MCF 10A (cell line): ENCODE measurements around the gene RANGRF. TPM values are rescaled to one million over a fixed set of nuclear protein-coding genes. Genes with fewer than 3 reads are reported as not detected.

Source experiments
- BruUV-seq: library from RNA; stranded (reverse); fragments of 400-500 nt; replicated peaks from 2 replicates; lab custom pipeline; 2021; lab: Mats Ljungman, UMichigan
- CTCF ChIA-PET: fragments of 300-600 bp; sonication (Branson Sonifier 250); formaldehyde crosslinking; extraction: SDS; loops from one replicate; lab custom pipeline; 2021; ENCODE audit warnings: antibody characterized with exemption, inconsistent platforms; lab: Yijun Ruan, JAX
- POLR2A ChIA-PET: fragments of 300-600, 350-650 bp; sonication (Branson Sonifier 250); formaldehyde crosslinking; extraction: SDS; loops from one replicate; lab custom pipeline; 2020; ENCODE audit warnings: antibody characterized with exemption, inconsistent platforms; lab: Yijun Ruan, JAX
- DNase-seq: peaks from one replicate; pipeline ENCODE4 v3.0.0-alpha.2; 2018; ENCODE audit not compliant: unreplicated experiment
- H3K27ac Mint-ChIP-seq: one replicate; pipeline ENCODE4 v1.8.0; 2022; ENCODE audit warnings: mild to moderate bottlenecking, low read depth, mixed read lengths; ENCODE audit not compliant: unreplicated experiment
- H3K27me3 Mint-ChIP-seq: one replicate; pipeline ENCODE4 v1.8.0; 2022; ENCODE audit warnings: mixed read lengths; ENCODE audit not compliant: insufficient read depth, unreplicated experiment
- H3K36me3 Mint-ChIP-seq: one replicate; pipeline ENCODE4 v1.8.0; 2022; ENCODE audit warnings: mild to moderate bottlenecking, moderate library complexity, mixed read lengths; ENCODE audit not compliant: insufficient read depth, unreplicated experiment
- H3K4me1 Mint-ChIP-seq: one replicate; pipeline ENCODE4 v1.8.0; 2022; ENCODE audit warnings: mixed read lengths; ENCODE audit not compliant: insufficient read depth, unreplicated experiment
- H3K4me3 Mint-ChIP-seq: one replicate; pipeline ENCODE4 v1.8.0; 2022; ENCODE audit warnings: mild to moderate bottlenecking, moderate library complexity, mixed read lengths; ENCODE audit not compliant: unreplicated experiment
- H3K9me3 Mint-ChIP-seq: one replicate; pipeline ENCODE4 v1.8.0; 2022; ENCODE audit warnings: mixed read lengths; ENCODE audit not compliant: unreplicated experiment
- intact Hi-C: fragments of 100-400 bp; cut with micrococcal nuclease; formaldehyde crosslinking; loops from 2 replicates; pipeline ENCODE4 v1.14.1; 2022
- total RNA-seq: library from RNA; stranded (reverse); gene quantifications from 2 replicates; pipeline ENCODE4 v1.2.3, GENCODE V29; 2022
- TF ChIP-seq, protein P1 (sequence below): fragments of 200-600 bp; IDR thresholded peaks from one replicate; pipeline ENCODE4 v1.8.0; 2022; ENCODE audit warnings: antibody characterized with exemption, mild to moderate bottlenecking; ENCODE audit not compliant: unreplicated experiment

Gene RANGRF
- total RNA-seq, 1 experiment from 2014 or later, result 38.6 TPM

DNA sequence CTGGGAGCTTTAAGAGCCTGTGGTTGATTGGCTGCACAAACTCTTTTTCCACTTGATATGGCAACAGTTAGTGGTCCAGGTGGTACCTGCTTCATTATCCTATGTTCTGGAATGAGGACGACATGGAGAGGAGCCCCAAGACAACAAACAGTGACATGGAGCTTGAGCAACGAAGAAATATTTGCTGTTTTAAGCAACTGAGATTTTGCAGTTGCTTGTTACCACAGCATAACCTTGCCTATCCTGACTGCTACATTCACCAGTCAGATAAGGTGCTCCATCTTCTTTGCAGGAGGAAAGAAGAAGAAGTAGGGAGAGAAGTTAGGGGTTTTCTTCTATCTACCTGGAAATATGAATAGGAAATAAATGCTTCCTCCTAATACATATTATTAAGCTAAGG lies 43.7 kb downstream of the RANGRF start:
- ChIA-PET POLR2A (no interaction called here), CTCF (interaction anchor here (0.7 to 0.9 kb wide), 3 partner anchors 22 to 253 kb away, joined by 3 to 5 read pairs (median 3); no protein-coding TSS in a partner anchor)
- intact Hi-C loops, result no loop called here
- Mint-ChIP-seq H3K4me3 (no peak overlapping the region), H3K9me3 (no peaks in the 10 kb centered on the region), H3K4me1 (no peaks in the 10 kb centered on the region), H3K27ac (no peak overlapping the region), H3K27me3 (no peaks in the 10 kb centered on the region), H3K36me3 (no peaks in the 10 kb centered on the region)
- TF ChIP-seq, protein P1, sequence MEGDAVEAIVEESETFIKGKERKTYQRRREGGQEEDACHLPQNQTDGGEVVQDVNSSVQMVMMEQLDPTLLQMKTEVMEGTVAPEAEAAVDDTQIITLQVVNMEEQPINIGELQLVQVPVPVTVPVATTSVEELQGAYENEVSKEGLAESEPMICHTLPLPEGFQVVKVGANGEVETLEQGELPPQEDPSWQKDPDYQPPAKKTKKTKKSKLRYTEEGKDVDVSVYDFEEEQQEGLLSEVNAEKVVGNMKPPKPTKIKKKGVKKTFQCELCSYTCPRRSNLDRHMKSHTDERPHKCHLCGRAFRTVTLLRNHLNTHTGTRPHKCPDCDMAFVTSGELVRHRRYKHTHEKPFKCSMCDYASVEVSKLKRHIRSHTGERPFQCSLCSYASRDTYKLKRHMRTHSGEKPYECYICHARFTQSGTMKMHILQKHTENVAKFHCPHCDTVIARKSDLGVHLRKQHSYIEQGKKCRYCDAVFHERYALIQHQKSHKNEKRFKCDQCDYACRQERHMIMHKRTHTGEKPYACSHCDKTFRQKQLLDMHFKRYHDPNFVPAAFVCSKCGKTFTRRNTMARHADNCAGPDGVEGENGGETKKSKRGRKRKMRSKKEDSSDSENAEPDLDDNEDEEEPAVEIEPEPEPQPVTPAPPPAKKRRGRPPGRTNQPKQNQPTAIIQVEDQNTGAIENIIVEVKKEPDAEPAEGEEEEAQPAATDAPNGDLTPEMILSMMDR, result no peak
- no TSS peak for BruUV-seq
- no peak for DNase-seq

DNA sequence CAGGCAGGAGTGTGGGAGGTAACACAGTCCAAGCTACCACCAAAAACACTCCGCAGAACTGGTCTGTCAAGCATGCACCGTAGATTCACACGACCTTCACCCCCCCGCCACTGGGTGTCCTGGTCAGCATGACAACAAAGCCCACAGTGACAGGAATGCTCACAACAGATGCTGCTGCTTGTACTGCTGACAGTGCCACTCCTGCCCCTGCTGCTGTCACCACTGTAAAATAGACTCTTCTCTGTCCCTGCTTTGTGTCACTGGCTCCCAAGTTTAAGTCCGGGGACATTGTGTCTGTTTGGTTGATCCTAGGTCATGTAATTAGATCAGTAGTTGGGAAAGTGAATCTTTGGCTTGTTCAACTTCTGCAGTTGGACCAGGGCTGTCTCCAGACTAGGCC lies 44.2 kb downstream of the RANGRF start:
- no peak overlapping the region for H3K4me3 Mint-ChIP-seq
- POLR2A ChIA-PET, result no interaction called here
- no peak overlapping the region for H3K27ac Mint-ChIP-seq
- no peaks in the 10 kb centered on the region for H3K9me3 Mint-ChIP-seq
- H3K4me1 Mint-ChIP-seq, result no peaks in the 10 kb centered on the region
- TF ChIP-seq, protein P1, result no peak
- CTCF ChIA-PET, result no interaction called here
- intact Hi-C loops, result no loop called here
- DNase-seq, result no peak
- BruUV-seq, result no TSS peak
- H3K36me3 Mint-ChIP-seq, result no peaks in the 10 kb centered on the region
- no peaks in the 10 kb centered on the region for H3K27me3 Mint-ChIP-seq

DNA sequence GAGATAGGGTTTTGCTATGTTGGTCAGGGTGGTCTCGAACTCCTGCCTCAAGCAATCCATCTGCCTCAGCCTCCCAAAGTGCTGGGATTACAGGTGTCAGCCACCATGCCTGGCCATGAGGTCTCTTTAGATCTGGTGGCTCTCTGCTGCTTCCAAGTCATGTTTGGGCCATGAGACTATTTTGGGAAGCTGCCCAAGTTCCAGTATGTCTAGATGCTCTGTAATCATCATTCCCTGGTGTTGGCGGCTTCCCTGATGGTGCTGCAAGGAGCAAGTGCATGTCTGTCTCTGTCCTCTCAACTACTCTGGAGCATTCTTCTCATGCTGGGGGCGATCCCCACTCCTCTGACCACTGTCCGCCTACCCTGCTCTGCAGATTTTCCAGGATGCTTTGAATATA lies 44.8 kb downstream of the RANGRF start:
- H3K27me3 Mint-ChIP-seq, result no peaks in the 10 kb centered on the region
- no peak overlapping the region for H3K4me3 Mint-ChIP-seq
- ChIA-PET CTCF (no interaction called here), POLR2A (no interaction called here)
- intact Hi-C loops, result no loop called here
- BruUV-seq, result no TSS peak
- TF ChIP-seq, protein P1, result no peak
- H3K4me1 Mint-ChIP-seq, result no peaks in the 10 kb centered on the region
- H3K36me3 Mint-ChIP-seq, result no peaks in the 10 kb centered on the region
- no peak for DNase-seq
- H3K9me3 Mint-ChIP-seq, result no peaks in the 10 kb centered on the region
- H3K27ac Mint-ChIP-seq, result no peak overlapping the region

DNA sequence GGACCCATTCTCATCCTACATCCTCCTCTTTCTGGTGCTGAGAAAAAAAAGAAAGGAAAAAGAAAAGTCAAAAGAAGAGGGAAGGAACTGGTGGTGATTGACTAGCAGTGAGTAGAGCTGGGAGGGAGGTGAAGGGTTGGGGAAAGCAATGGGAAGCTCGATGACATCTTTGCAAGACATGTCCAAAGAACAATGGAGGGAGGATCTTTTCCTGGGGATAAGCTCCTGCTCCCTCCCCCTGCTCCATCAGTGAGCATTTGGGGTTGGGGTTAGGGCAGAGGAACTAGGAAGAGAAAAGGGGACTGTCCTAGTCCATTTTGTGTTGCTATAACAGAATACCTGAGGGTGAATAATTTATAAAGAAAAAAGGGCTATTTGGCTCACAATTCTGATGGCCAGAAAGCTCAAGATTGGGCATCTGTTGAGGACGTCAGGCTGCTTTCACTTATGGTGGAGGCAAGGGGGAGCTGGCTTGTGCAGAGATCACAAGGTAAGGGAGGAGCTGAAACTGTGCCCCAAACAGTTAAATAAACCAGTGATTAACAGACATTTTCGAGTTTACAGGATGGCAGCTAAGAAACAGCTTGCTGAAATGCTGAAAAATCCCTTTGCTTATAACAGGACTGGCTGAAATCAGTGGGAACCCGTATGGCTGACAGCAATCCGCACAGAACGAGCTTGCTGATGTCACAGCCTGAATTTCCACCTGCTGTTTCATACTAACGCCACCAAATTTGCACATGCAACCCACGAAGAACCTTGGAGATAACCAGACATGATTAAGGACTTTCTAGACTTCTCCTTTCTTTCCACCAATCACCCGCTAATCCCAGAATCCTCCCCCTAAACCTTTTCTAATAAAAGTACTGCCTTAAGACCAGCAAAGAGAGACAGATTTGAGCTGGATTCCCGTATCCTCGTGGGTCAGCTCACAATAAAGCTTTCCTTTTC lies 49.6 kb downstream of the RANGRF start:
- Mint-ChIP-seq H3K4me3 (no peak overlapping the region), H3K27me3 (no peaks in the 10 kb centered on the region), H3K27ac (no peak overlapping the region), H3K9me3 (no peaks in the 10 kb centered on the region), H3K36me3 (no peaks in the 10 kb centered on the region), H3K4me1 (no peaks in the 10 kb centered on the region)
- CTCF ChIA-PET, result no interaction called here
- POLR2A ChIA-PET, result interaction anchor here (0.8 to 2.0 kb wide), 4 partner anchors 21 to 199 kb away, joined by 3 to 4 read pairs (median 4); no protein-coding TSS in a partner anchor
- no TSS peak for BruUV-seq
- TF ChIP-seq, protein P1, result no peak
- intact Hi-C loops, result no loop called here
- DNase-seq, result no peak
